NCI-H524 (cell line): ENCODE results near the gene IBA57.
A peak's percentile ranks its signal among the peaks of the same experiment; 100 is the strongest.
"Not testable (repeated sequence)": the region's sequence is repeated elsewhere in the genome, so short reads cannot be mapped to it uniquely, and the experiment has no call there.

Experiments used
- DNase-seq, 2 experiments: peaks; one replicate each; lab custom pipeline; 2025; lab: John Stamatoyannopoulos, UW

IBA57 gene

GRCh38 chr1:228226956-228227791, 61.6 kb downstream of the IBA57 start:
- peak; percentile 74 to 85 for DNase-seq

DNA sequence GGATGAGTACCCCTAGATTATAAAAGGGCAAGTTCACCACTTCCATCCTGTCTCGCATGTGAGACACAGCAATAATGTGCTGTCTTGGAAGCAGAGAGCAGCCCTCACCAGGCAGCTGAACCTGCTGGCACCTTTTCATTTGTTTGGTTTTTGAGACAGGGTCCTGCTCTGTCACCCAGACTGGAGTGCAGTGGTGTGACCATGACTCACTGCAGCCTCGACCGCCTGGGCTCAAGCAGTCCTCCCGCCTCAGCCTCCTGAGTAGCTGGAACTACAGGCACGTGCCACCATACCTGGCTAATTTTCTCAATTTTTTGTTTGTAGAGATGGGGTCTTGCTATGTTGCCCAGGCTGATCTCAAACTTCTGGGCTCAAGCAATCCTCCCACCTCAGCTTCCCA, 62.5 kb downstream of the IBA57 start:
- DNase-seq, result not testable (repeated sequence)

DNA sequence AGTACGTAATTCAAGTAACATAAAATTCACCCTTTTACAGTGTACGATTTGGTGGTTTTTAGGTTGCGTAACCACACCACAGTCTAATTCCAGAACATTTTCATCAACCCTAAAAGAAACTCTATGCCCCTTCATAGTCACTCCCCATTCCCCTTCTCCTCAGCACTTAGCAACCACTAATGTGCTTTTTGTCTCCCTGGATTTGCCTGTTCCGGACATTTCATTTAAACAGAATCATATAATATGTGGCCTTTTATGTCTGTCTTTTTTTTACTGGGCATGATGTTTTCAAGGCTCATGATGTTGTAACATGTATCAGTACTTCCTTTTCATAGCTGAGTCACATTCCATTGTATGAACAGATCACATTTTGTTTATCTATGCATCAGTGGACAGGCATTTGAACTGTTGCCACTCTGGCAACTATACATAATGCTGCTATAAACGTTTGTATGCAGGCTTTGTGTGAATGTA, 63.0 kb downstream of the IBA57 start:
- no peak for DNase-seq

GRCh38 chr1:228231189-228231588, 65.6 kb downstream of the IBA57 start:
- DNase-seq, result no peak
